NCI-H146 treated with DMSO at 0.1 percent for 48 hours (cell line): Measurements from ENCODE around the gene KLHL17.
"Not testable (repeated sequence)": the region's sequence is repeated elsewhere in the genome, so short reads cannot be mapped to it uniquely, and the experiment has no call there.

ENCODE experiments used
- DNase-seq: peaks from one replicate; lab custom pipeline; 2025; ENCODE audit not compliant: unreplicated experiment; lab: John Stamatoyannopoulos, UW

Gene KLHL17

DNA sequence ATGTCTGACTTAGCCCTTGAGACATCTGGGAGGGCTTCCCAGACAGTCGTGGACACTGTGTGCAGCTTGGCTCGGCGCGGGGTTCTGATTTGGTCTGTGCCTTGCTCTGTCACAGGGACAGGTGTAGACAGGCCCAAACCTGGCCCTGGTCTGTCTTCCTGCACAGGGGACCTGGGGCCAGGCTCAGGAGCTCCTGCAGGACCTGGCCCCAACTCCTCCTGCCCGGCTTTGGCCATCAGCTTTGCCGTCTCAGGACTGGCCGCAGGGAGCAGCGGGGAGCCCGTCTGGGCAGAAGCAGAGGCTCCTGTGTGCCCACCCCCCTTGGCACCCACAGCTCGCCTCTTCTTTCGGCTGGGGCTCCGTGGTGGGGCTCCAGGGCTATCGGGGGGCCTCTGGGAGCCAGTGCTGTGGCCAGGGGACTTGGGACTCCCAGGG, 19.8 kb downstream of the KLHL17 start:
- no peak for DNase-seq

- DNase-seq, result no peak
These were observed 20.4 kb downstream of the KLHL17 start for GRCh38 chr1:980602-981395.

- DNase-seq, result no peak
These were observed 21.1 kb downstream of the KLHL17 start for GRCh38 chr1:981491-981954.

DNA sequence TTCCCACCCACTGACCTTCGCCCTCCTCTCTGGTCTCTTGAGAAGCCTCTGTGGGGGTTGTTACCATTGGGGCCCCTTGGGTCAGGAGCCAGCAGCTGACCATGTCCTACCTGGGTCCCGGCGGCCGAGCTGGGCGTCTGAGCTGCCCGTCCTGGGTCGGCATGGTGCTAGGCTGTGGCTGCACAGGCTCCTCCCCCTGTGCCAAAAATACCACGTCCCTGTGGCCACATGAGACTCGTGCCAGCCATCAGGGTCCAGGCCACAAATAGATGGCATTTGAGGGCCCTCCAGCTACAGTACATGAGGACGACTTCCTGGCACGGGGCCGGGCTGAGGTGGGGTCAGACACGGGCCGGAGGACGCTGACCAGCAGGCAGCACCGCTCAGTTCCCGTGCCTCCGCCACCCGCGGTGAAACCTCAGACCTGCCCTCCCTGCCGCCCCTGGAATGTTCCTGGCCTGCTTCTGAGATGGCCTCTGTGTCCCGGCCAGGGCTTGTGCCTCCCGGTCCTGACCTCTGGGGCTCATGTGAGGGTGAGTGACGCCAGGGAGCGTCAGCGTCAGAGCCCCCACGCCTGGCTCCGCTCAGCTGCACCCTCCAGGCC, 21.7 kb downstream of the KLHL17 start, which contains the start of gene PERM1:
Gene PERM1 (minus strand): TSS at position 139 of the 604 bp plus-strand sequence. CDS start 1,064 bp downstream, outside the sequence.
- DNase-seq, result no peak

DNA sequence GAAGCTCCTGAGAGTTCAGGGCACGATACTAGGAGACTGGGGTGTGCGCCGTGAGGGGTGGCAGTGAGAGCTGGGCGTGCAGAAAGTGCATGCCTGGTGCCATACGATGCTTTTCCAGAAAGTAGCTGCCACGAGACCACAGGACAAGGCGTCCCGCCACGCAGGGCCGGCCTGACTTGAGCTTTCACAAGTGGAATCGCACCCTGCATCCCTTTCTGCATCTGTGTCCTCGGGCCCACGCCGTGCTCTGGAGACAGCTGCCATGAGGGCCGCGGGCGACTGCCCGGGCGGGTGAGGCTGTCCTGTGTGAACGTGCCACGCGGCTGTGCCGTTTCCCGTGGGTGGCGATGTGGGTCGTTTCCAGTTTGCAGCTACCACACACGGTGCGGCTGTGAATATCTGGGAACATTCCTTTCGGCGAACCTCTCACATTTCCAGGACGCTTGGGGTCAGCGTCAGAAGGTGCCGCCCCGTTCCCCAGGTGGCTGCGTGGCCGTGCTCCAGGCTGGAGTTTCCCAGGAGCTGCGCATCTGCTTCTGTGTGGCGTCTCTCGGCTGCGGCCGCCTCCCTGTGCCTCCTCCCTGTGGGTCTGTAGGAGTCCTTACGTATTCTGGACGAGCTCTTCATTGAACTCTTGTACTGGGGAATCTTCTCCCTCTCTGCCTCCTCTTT, 22.5 kb downstream of the KLHL17 start:
- DNase-seq, result no peak

DNA sequence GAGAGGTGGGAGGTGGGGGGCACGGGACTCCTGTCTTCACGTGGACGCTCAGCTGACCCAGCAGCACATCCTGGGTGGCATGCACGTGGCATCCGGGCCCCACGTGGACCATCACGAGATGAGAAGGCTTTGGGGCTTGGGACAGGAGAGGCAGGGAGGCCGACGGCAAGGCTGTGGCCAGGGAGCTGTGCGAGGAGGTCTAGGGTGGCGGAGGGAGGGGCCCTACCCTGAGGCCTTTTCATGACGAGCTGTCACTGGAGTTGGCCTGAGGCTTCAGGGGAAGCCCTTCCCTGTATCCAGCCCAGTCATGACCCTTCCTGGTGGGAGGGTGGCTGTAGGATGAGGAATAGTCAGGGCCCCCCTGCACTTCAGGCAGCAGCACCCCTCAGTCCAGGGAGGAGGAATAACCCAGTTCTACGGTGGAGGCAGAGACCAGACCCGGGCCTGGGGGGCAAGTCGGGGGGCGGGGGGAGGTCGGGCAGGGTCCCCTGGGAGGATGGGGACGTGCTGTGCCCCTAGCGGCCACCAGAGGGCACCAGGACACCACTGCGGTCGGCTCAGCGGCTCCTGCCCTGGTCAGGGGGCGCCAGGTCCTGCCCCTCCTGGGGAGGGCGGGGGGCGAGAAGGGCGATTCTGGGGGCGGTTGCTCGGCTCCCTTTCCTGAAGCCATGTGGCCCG, 23.6 kb downstream of the KLHL17 start:
- DNase-seq, result no peak

GRCh38 chr1:984476-984814, 24.1 kb downstream of the KLHL17 start:
- DNase-seq, result no peak

- DNase-seq, result no peak
These were observed 24.7 kb downstream of the KLHL17 start for GRCh38 chr1:985126-985525.

GRCh38 chr1:988061-988460, 27.7 kb downstream of the KLHL17 start:
- DNase-seq, result not testable (repeated sequence)

DNA sequence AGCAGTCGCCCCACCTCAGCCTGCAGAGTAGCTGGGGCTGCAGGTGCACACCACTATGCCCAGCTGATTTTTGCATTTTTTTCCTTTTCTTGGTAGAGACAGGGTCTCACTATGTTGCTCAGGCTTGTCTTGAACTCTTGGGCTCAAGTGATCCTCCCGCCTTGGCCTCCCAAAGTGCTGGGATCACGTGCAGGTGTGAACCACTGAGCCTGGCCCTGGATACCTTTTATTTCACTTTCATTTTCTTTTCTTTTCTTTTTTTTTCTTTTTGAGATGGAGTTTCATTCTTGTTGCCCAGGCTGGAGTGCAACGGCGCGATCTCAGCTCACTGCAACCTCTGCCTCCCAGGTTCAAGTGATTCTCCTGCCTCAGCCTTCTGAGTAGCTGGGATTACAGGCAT, 30.9 kb downstream of the KLHL17 start:
- not testable (repeated sequence) for DNase-seq

- no peak for DNase-seq
These were observed 31.5 kb downstream of the KLHL17 start for GRCh38 chr1:991895-992294.

DNA sequence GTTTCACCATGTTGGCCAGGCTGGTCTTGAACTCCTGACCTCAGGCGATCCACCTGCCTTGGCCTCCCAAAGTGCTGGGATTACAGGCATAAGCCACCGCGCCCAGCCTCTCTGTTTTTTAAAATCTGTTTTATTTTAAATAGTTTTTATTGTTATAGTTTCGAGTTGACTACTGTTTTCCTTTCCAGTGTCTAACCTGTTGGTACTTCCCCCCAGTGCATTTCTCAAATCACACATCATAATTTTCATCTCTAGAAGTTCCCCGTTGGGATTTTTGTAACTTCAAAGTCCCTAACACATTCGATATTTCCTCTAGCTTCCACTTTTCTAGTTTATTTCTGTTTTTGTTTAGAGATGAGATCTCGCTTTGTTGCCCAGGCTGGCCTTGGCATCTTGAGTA, 32.0 kb downstream of the KLHL17 start:
- no peak for DNase-seq

DNA sequence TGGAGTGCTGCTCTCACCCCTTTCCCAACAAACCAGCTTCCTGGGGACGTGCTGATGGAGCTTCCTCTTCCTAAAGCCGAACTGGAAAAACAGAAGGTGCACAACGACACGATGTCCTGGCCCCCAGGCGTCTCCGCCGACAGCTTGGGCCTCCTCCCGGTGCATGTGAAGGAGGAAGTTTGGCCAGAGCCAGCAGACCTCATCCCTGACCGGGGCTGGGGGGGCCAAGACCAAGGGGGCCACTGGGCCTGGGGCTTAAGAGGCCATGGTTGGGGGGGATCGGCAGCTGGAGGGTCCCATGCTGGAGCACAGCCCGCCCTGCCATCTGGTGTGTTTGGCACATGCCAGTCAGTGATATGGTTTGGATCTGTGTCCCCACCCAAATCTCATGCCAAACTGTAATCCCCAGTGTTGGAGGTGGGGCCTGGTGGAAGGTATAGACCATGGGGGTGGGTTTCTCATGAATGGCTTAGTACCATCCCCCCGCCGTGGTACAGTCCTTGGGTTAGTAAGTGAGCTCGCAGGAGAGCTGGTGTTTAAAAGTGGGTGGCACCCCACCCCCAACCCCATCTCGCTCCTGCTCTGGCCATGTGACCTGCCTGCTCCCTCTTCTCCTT, 33.1 kb downstream of the KLHL17 start:
- DNase-seq, result no peak

- DNase-seq, result not testable (repeated sequence)
These were observed 34.2 kb downstream of the KLHL17 start for GRCh38 chr1:994546-994945.

GRCh38 chr1:995665-996633, 35.6 kb downstream of the KLHL17 start:
- DNase-seq, result no peak

- DNase-seq, result no peak
These were observed 36.7 kb downstream of the KLHL17 start for GRCh38 chr1:996851-997712.

DNA sequence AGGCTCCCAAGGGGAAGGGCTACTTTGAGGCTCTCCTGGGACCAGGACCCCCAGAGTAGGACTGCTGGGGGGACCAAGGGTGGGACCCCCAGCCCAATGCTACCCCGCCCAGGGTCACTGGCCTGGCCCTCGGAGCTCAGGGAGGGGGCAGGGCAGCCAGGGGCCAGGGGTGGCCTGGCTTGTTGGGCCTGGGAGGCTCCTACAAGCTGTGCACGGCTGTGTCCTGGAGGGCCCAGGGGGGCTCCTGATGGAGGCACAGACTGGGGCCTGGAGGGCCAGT, 37.3 kb downstream of the KLHL17 start:
- DNase-seq, result no peak

DNA sequence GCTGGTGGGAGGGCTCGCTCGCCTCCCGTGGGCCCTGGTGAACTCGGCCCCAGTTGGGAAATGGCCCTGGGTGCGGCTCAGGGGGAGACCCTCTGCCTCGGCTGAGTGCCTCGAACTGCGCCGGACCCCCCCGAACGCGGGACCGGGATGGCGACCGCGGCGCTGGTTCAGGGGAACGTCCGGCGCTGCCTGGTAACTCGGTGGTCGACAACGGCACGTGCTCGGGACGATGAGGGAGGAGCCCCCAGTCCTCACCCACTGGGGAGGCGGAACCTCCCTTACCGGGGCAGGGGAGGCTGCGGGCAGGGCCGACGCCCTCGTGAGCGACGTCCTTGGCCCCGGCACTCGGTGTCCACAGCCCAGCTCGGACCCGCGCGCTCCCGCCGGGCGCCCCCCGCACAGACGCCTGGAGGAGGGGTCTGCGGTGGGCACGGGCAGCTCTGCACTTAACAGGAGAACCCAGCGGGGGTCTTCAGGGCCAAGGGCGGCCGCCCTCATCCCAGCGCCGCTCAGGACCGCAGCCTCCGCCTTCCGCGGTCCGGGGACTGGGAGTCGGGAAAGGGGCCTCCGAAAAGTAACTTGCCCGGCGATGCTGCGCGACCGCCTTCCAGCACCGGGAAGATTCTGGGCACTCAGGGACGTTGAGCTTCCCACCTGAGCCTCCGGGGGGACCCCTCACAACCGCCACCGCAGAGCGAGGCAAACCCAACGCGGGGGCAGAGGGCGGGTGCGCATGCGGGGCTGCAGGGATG, 37.8 kb downstream of the KLHL17 start:
- no peak for DNase-seq

GRCh38 chr1:998745-998994, 38.3 kb downstream of the KLHL17 start:
- no peak for DNase-seq
